Type B pancreatic cell (in vitro differentiated cells): Measurements from ENCODE around the gene CCDC106. TPM values are rescaled to one million over a fixed set of nuclear protein-coding genes. Genes with fewer than 3 reads are reported as not detected.

Source experiments
- DNase-seq: peaks from one replicate; pipeline ENCODE4 v3.0.0; 2021; ENCODE audit warnings: mixed read lengths; ENCODE audit not compliant: unreplicated experiment; ENCODE audit errors: extremely low spot score
- H3K27ac Mint-ChIP-seq: 2 replicates; pipeline ENCODE4 v1.8.0; 2021; ENCODE audit warnings: mild to moderate bottlenecking, mixed read lengths
- H3K27me3 Mint-ChIP-seq: 2 replicates; pipeline ENCODE4 v1.8.0; 2021; ENCODE audit warnings: mixed read lengths
- H3K36me3 Mint-ChIP-seq: 2 replicates; pipeline ENCODE4 v1.8.0; 2021; ENCODE audit warnings: mixed read lengths
- H3K4me1 Mint-ChIP-seq: one replicate; pipeline ENCODE4 v1.8.0; 2021; ENCODE audit warnings: mixed read lengths; ENCODE audit not compliant: unreplicated experiment
- H3K4me3 Mint-ChIP-seq: 2 replicates; pipeline ENCODE4 v1.8.0; 2021; ENCODE audit warnings: mild to moderate bottlenecking, mixed read lengths
- H3K9me3 Mint-ChIP-seq: 2 replicates; pipeline ENCODE4 v1.8.0; 2021; ENCODE audit warnings: mixed read lengths
- total RNA-seq: library from RNA; stranded (reverse); gene quantifications from 2 replicates; pipeline ENCODE4 v1.2.1, GENCODE V29; 2021; ENCODE audit warnings: low replicate concordance
- TF ChIP-seq, protein P1 (sequence below): fragments of 200-600 bp; sonication (generic); conservative IDR thresholded peaks from 2 replicates; pipeline ENCODE4 v1.5.0; 2021; ENCODE audit warnings: antibody characterized with exemption, mild to moderate bottlenecking

Gene CCDC106
- total RNA-seq, 1 donor from 2014 or later = 18.1 TPM

DNA sequence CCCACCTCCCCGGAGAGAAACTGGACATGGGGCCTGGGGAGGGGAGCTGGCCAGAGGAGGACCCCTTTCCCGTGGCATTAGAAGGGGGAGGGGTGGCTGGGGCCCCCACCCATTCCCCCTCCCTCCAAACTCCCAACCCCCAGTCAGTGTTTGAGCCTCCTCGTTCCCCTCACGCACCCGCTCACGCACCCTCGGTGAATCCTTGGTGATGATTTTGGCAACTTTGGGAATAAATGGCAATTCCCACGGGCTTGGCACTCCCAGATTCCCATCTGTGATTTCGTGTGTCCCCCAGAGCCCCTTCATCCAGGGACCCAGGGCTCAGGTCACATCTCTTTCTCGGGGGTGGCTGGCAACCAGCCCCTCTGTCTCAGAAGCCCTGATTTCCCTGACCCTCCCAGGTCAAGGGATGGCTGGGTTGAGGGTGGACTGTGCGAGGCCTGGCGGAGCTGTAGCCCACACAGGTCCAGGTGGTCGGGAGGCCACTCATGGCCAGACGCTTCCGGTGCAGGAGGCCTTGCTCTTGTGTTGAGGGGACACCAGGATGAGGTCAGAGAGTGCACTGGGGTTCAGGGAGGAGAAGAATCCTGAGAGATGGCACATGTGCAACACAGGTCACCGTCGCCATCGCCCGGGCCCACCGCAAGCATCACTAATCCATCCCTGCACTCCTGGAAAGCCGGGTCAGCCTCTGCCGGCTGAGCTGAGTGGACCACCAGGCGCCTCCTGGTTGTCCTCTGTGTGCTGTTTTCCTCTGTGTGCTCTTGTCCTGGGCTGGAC lies 47.7 kb downstream of the CCDC106 start:
- H3K36me3 Mint-ChIP-seq = peaks cover 9% of the 10 kb centered on the region
- TF ChIP-seq, protein P1, sequence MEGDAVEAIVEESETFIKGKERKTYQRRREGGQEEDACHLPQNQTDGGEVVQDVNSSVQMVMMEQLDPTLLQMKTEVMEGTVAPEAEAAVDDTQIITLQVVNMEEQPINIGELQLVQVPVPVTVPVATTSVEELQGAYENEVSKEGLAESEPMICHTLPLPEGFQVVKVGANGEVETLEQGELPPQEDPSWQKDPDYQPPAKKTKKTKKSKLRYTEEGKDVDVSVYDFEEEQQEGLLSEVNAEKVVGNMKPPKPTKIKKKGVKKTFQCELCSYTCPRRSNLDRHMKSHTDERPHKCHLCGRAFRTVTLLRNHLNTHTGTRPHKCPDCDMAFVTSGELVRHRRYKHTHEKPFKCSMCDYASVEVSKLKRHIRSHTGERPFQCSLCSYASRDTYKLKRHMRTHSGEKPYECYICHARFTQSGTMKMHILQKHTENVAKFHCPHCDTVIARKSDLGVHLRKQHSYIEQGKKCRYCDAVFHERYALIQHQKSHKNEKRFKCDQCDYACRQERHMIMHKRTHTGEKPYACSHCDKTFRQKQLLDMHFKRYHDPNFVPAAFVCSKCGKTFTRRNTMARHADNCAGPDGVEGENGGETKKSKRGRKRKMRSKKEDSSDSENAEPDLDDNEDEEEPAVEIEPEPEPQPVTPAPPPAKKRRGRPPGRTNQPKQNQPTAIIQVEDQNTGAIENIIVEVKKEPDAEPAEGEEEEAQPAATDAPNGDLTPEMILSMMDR = no peak
- no peaks in the 10 kb centered on the region for H3K9me3 Mint-ChIP-seq
- H3K27ac Mint-ChIP-seq = no peak overlapping the region
- H3K27me3 Mint-ChIP-seq = no peaks in the 10 kb centered on the region
- no peak for DNase-seq
- no peak overlapping the region for H3K4me3 Mint-ChIP-seq
- H3K4me1 Mint-ChIP-seq = no peaks in the 10 kb centered on the region

GRCh38 chr19:55696301-55697068 lies 48.5 kb downstream of the CCDC106 start:
- TF ChIP-seq, protein P1 = no peak
- Mint-ChIP-seq H3K9me3 (no peaks in the 10 kb centered on the region), H3K27ac (no peak overlapping the region), H3K36me3 (peaks cover 11% of the 10 kb centered on the region), H3K4me1 (no peaks in the 10 kb centered on the region), H3K27me3 (no peaks in the 10 kb centered on the region), H3K4me3 (no peak overlapping the region)
- DNase-seq = no peak

DNA sequence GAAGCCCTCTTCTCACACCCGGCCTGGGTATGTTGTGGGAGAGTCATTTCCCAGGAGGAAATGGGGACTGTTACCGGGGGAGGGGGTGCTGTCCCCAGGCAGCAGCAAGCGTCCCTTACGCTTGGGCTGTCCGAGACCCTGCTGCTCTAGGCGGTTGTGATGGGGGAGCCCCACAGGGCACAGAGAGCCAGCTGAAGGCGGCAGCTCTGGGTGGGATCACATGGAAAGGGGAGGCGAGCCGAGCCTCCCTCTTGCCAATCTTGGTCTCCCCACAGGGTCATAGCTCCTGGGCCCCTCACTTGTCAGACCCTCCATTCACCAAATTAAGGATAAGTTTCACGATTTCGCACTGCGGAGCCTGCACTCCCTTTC lies 49.0 kb downstream of the CCDC106 start:
- Mint-ChIP-seq H3K4me3 (no peak overlapping the region), H3K4me1 (no peaks in the 10 kb centered on the region), H3K27me3 (no peaks in the 10 kb centered on the region), H3K36me3 (peaks cover 12% of the 10 kb centered on the region), H3K9me3 (no peaks in the 10 kb centered on the region), H3K27ac (no peak overlapping the region)
- TF ChIP-seq, protein P1 = no peak
- no peak for DNase-seq

DNA sequence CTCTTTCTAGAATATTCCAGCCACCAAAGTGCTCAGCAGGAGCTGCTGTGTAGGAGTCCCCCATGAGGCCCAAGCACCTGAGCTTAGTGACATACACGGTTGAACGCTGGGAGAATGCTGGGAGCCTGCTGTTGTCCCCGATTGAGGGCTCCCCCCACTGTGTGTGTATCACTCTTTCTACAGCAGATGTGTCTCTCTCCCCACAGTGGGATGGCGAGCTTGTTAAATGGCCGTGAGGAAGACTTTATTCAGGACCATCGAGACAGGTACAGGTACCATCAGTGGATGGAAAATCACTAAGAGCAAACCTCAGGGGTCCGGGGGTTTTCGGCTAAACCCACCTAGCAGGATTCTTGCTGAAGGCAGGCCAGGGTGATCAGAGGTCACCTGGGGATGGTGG lies 49.7 kb downstream of the CCDC106 start:
- Mint-ChIP-seq H3K4me3 (no peak overlapping the region), H3K27me3 (no peaks in the 10 kb centered on the region), H3K36me3 (peaks cover 17% of the 10 kb centered on the region), H3K9me3 (no peaks in the 10 kb centered on the region), H3K27ac (no peak overlapping the region), H3K4me1 (no peaks in the 10 kb centered on the region)
- DNase-seq = no peak
- TF ChIP-seq, protein P1 = no peak

DNA sequence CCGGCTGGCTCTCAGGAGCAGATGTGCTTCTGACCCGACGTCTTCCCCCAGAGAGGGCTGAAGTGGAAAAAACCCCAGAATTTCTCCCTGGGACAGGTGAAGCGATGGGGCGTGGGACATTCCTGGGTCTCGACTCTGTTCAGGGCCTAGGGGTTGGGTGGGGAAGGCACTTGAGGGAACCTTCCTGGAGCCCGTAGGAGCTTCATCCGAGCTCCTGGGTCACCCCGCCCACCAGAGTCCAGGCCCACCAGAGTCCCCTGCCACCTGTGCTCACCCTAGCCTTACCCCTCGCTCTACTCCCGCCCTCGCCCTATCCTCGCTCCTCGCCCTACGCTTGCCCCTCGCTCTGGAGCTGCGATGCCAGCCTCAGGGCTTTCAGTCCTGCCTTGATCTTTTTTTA lies 50.2 kb downstream of the CCDC106 start:
- no peaks in the 10 kb centered on the region for H3K27me3 Mint-ChIP-seq
- DNase-seq = no peak
- no peak overlapping the region for H3K4me3 Mint-ChIP-seq
- H3K4me1 Mint-ChIP-seq = no peaks in the 10 kb centered on the region
- H3K36me3 Mint-ChIP-seq = peaks cover 17% of the 10 kb centered on the region
- H3K27ac Mint-ChIP-seq = no peak overlapping the region
- TF ChIP-seq, protein P1 = no peak
- H3K9me3 Mint-ChIP-seq = no peaks in the 10 kb centered on the region
